Islet precursor cell (in vitro differentiated cells): Measurements from ENCODE around the gene EXOC4.
"Not testable (repeated sequence)": the region's sequence is repeated elsewhere in the genome, so short reads cannot be mapped to it uniquely, and the experiment has no call there.

ENCODE experiments used
- DNase-seq: peaks from one replicate; pipeline ENCODE4 v3.0.0-alpha.2; 2018

Gene EXOC4

DNA sequence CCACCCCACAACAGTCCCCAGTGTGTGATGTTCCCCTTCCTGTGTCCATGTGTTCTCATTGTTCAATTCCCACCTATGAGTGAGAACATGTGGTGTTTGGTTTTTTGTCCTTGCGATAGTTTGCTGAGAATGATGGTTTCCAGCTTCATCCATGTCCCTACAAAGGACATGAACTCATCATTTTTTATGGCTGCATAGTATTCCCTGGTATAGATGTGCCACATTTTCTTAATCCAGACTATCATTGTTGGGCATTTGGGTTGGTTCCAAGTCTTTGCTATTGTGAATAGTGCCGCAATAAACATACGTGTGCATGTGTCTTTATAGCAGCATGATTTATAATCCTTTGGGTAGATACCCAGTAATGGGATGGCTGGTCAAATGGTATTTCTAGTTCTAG lies 26.1 kb downstream of the EXOC4 start:
- DNase-seq = not testable (repeated sequence)

DNA sequence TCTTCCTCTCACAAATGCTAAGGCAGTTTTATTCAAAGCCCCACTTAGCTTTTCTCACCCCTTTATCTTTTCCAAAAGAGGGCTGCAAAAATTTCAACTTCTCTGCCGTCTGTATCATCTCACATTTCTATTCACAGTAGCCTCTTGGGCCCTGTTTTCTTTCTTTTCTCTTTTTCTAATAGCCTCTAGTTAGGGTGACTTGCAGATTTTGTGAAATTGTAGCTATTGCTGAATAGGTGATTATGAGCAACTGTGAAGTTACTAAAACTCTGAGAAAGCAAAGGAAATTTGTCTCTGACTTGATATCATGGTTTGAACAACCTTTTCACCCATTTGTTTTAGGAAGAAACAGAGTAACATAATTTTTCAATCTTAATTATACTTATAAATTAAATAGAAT lies 29.2 kb downstream of the EXOC4 start:
- no peak for DNase-seq

DNA sequence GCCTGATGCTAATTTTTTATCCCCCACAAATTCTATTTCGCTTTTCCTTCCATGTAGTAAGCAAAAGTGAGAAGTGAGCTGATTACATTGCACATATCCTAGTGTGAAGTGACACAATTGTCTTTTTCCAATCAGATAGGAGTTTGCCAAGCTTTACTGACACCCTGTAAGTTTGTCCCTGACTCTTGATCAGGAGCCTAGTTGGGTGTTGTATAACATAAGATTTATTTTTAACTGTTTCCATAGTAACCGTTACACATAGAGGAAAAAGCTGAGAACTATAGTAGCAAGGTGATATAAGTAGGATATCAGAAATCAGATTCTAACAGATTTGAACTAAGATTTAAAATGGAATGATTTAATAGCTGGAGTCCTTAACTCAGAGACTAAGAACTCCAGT lies 31.2 kb downstream of the EXOC4 start:
- no peak for DNase-seq

DNA sequence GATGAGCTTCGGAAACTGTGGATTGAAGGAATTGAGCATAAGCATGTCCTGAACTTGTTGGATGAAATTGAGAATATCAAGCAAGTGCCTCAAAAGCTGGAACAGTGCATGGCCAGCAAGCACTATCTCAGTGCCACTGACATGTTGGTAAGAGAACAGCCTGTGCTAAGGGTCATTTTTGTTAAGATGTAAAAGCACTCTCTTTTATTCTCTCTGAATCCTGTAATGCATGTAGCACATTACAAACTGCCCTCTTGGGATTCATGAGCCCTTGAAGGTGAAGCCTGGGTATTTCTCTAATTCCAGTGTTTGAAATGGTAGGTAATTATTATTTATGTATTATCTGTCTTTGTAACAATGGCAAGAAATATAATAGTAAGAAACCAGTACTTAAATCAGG lies 36.1 kb downstream of the EXOC4 start:
- DNase-seq = no peak

DNA sequence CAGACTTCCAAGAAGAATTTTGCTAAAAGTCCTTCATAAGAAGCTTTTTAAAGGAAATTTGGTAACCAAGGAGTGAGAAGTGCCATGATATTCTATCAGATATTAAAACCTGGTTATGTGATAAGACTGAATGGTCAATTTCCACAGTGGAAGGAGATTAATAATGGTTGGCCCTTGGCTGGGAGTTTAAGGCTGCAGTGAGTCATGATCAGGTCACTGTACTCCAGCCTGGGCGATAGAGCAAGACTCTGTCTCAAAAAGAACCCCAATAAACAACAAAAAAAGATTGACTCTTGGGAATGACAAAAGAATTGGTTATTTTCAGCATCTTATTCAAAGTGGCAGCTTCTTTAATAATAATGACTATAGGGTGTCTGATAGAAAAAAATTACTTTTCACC lies 37.2 kb downstream of the EXOC4 start:
- DNase-seq = no peak

DNA sequence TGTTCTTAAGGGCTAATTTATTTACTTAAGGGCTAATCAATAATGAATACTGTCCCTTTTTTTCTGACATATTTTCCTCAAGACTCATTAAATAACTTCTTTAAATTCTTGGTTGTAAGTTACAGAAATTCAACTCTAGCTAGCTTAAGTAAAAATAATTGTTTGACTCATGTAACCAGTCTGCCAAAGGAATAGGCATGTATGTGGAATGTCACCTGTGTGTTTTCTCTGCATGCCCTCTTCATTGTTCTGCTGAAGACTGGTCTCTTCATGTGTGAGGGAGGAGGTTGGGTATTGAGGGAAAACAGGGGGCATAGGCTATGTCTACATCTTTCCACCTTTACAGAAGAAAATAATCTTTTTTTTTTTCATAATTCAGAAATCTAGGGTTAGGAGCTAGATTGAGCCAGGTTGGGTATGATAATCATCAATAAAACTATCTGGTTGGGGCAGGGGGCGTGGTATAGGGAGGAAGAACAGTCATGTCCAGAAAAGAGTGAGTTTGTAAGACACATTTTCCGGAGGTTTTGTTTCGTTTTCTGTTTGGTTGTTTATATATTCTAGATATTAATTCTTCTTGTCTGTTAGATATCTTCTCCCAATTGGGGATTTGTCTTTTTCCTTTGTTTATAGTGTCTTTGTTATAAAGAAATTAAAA lies 37.9 kb downstream of the EXOC4 start:
- no peak for DNase-seq

DNA sequence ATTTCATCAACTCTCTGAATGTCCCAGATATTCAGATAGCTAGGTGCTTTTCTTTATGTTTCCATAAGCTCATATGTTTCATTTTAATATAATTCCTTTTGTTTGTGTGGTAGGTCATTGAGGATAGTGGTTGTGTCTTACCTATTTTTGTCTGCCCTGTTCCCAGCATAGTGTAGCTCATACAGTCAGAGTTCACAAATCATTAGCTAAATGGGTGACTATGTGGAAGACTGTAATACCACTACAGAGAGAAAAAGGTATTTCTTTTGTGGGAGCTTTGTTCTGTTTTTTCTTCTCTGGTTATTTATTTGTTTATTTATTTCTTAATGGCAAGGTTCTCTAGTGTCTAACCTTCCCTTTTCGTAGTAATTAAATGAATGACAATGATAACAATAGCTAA lies 39.8 kb downstream of the EXOC4 start:
- no peak for DNase-seq

DNA sequence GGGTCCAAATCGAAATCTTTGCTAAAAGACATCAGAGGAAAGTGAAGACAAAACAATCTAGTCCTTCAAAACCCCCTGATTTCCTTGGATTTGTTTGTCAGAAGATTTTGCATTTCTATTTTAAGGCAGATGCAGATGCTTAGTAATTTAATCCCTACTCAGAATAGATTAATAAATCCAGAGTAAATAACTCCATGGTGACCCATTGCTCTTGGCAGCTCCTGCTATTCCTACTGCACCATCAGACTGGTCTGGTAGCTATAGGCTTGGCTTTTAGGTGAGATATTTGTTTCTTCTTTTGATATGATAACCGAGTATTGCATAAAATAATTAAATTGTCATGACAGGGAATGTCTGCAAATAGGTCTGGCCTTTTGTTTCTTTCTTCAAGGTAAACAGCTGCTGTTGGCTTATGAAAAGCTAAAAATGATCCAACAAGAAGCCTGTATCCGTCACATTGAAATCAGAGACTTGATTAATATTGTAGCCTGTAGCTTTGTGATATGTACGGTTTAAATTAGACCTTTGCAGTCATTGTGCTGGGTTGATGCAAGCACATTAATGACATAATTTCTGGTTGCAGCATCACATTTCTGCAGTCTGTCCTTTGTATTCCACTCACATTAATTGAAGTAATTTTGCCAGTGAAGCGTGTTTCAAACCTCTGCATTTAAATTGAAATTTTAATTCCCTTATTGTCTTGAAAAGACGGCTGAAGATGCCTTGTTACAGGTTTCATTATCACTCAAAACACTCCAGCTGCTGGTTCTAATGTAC lies 40.7 kb downstream of the EXOC4 start:
- no peak for DNase-seq

DNA sequence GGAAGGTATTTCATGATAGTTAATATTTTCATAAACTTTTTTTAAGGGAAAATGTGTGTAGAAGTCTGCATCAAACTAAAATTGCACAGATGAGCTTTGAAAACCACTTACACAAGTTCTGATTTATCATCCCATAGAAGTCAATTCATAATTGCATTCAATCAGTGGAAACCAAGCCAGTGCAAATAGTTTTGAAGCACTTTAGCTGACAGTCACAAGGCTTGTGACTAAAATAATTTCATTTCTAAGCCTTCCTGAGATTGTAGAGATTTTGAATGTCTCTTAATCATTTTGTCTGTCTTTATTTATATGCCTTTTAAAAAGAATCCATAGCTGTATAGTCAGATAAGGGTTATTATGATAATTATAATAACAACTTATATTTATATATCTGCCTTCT lies 41.4 kb downstream of the EXOC4 start:
- DNase-seq = no peak

DNA sequence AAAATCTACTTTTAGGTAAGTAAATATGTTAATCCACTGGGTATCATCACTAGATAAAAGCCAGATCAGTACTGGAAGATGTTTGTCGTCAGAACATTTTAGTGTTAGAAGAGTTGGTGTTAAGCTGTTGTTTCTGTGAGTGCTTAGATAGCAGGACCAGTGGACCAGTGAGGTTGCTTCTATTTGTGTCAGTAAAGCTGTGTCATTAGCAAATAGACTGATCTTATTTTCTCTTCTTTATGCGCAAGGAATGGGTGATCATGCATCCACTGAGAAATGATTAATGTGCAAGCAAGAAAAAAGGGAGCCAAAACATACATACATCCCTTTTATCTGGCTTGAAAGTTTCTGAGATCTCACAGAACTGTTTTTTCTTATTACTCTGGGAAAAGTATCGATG lies 42.6 kb downstream of the EXOC4 start:
- DNase-seq = no peak

DNA sequence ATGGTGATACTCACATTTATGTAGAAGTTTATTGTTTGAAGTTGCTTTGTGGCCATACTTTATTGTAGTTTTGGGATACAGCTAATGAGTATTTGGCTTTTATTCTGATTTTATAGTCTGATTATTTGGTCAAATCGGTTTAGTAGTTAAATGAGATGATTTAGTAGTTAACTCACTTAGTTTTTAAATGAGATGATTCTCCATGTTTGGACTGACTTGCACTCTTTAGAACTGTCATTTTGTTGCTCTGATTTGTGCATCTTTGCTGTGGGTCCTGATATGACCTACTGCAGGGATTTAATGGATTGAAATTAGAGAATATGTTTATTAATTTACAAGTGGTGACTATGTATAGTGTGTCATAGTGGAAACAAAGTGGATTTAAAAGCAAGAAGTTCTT lies 44.2 kb downstream of the EXOC4 start:
- no peak for DNase-seq

DNA sequence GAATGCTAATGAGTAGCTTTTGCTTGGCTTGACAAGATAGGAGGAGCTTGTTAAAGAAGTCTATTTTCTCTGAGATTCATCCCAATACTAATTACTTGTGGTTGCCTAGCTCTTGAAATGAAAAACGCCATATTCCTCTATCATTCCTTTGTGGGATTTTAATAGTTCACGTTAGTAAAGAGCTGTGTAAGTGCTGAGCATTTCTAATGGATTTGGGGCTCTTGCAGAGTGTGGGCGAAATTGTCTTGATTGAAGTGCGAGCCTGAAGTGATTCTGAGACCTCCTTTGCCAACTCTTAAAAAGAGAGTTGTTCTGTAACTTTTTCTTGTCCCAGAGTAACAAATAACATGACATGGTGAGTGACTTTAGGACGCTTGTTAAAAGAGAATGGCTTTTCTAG lies 45.2 kb downstream of the EXOC4 start:
- DNase-seq = no peak

DNA sequence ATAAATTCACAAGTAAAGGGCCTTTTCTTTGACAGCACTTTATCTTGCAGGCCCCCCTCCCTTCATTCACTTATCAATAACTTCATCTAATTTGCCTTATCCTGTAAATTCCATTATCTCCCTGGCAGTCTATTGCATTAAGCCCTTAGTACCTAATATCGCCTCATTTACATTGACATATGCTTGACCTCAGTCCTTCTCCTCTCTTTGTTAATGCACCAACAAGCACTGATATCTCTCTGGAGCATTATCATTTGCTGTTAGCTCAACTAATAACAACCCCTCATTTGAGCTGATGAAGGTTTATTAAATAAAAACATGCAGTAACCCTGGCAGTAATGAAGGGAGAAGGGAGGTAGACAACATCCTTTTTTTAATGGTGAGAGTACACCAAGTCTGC lies 46.8 kb downstream of the EXOC4 start:
- no peak for DNase-seq

DNA sequence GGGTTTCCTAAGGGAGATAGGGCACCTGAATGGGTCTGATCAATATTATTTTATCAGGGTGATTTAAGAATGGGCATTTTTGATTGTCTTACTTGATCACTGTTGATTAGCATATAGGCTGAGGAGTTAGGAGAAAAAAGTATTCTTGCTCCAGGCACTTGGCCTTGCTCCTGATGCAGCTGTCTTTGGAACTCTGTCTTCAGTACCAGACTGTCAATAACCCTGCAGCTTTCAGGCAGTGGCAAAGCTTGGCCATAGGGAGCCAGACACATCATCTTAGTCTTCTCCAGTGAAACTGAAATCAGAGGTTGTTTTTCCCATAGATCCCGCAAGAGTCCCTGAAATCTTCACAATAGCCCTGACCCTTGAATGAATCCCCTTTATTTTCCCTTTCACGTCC lies 47.2 kb downstream of the EXOC4 start:
- no peak for DNase-seq

DNA sequence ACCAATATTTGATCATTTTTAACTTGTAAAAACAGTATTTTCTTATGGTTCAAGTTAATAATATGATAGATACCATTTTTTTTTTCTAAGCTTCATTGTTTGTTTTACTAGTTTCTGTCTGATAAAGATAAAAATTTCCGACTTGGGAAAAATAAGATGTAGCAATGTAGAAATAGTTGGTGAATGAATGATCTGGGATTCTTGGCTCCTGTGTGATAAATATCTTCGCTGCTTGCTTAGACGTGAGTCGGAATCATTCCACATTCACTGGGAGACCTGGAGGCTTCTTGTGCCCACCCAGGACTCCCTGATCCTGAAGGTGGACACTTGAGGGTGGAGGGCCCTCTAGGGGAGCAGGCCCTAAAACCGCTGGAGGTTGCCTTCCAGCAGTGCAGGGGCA lies 47.9 kb downstream of the EXOC4 start:
- DNase-seq = no peak

DNA sequence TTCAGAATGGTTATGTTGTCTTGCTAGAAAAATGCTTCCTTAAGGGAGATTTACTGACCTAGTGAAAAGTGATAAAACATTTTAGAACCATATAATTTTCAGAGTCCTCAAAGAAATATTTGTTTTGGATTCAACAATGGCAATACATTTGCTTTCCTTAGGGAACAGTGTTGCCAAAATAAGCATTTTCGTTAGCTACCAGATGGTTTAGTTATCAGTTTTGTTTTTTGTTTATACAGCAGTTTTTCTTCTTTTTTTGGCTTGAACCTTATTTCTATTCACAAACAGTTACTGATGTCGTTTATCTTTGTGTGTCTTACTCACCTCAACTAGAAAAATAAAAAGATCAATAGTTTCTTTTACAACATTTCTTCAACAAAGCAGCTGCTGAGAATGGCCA lies 48.6 kb downstream of the EXOC4 start:
- no peak for DNase-seq

DNA sequence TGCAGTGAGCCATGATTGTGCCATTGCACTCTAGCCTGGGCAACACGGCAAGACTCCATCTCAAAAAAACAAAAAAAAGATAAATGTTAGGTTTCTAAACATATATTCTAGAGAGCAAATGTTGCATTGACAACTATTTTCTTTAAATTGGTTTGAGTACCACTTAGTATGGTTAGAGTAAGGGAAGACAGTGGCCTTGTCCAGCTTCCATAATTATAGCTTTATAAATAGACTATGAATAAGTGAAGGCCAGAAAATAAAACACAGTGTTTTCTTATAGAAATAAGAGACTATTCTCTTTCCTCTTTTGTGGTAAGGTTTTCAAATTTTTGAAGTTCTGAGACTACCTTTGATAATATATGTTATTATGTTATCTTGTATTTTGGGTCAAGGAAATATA lies 50.5 kb downstream of the EXOC4 start:
- DNase-seq = no peak

DNA sequence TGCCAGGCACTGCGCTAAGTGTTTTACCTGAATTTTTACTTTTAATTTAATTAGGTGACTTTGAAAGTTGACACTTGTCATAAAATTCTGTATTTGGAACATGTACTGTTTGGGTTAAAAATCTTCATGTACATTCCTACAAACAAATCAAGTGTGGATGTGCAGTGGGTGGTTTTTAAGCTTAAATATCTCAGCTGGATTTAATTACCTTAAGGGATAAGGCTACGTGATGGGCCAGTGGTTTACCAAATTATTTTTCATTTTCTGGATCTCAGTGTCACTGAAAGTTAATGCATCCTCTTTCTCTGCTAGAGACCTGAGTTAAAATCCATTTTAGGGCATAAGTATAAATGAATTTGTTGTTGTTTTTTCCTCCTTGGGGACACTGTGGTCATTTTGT lies 51.1 kb downstream of the EXOC4 start:
- DNase-seq = no peak

DNA sequence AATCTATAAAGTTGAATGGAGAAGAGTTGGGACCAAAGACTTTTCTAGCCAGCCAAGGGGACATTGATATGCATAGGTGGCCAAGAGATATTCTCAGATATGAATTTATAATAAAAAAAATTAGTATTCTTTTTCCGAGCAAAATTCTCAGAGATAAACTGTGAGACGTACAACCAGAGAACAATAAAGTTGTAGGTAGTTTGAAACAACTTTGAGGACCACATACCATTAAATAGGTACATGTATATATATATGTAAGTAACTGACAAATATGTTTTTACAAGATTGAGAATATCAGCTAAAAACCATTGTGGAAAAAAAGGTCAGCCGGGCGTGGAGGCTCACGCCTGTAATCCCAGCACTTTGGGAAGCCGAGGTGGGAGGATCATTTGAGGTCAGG lies 56.5 kb downstream of the EXOC4 start:
- no peak for DNase-seq

DNA sequence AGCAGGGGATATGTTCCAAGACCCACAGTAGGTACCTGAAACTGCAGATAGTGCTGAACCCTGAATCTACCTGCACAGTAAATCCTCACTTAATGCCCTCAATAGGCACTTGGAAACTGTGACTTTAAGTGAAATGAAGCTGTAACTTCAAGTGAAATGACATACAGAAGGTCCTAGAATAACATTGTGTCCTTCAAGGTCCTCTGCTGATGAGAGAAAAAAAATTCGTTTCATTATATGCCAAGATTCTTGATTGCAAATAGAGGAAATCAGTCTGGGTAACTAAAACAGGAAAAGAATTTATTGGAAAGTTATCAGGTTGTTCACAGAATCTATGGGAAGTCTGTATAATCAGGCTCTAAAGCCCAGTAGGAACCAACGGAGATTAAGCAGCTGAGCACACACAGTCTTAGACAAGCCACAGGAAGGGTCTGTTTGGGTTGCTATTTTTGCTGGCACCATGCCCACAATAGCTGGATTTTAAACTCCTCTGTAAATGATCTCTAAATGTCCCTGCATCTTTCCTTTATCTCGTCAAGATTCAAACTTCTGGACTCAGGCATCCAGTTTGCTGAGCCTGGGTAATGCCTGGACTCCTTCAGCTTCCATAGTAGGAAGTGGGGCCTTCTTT lies 57.5 kb downstream of the EXOC4 start:
- DNase-seq = no peak

DNA sequence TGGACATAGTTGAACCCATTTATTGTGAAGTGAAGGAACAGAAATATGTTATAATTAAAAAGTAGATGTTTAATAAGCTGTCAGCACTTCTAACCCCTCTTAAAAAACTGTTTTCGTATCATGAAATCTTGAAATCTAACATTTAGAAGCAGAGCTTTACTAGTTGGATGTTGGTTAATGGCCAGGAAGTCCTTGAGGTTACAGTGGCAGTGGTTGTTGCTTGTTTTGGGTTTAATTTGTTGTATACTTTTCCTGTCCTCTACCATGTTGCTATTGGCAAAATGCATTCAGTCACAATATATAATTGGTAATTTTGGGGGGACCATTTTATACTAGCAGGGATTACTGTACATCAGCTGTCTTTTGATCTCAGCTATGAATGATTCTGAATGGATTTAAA lies 60.7 kb downstream of the EXOC4 start:
- DNase-seq = no peak

DNA sequence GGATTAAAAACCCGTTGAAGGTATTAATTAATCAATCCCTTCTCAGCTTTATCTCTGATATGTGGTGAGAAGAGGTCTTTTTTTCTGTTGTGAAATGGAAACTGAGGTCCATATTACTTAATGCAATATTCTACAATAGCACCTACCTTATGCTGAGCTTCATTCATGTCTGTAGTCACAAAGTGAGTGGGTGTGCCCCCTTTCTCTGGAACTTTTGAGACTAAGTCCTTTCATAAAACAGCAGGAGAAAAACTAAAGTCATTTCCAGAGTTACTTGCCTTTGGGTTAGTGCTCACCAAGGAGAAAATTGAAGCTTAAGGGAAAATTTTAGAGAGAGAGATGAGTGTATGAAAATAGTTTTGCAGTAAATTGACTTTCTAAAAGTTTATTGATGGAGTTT lies 61.2 kb downstream of the EXOC4 start:
- DNase-seq = no peak

DNA sequence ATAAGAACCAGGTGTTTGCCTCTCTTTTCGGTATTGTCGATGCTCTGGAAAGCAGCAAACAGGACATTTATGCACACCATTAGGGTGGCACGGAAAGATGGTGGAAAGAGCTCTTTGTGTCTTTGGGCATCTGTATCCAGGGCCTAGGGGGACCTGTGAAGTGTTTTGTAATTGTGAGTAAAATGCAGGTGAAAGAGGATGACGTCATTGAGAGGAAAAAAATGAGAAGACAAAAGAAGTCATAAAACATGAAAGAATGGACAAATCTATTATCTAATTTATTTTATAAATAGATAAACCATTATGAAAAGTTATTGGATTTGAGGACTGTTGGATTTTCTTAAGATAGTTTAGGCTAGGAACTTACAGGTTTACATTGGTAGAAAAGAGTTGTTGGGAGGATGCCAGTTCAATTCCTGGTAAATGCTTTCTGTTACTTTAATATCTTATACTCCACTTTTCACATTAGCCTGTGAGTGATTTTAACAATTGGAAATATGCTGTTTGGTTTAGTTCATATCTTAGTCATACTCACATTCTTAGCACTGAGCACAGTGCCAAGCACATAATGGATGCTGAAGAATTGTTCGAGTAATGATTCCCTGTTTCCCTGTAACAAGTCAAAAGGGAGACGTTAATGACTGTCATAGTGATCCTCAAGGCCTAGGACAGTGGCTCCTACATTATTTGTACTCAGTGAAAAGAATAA lies 62.6 kb downstream of the EXOC4 start:
- no peak for DNase-seq

DNA sequence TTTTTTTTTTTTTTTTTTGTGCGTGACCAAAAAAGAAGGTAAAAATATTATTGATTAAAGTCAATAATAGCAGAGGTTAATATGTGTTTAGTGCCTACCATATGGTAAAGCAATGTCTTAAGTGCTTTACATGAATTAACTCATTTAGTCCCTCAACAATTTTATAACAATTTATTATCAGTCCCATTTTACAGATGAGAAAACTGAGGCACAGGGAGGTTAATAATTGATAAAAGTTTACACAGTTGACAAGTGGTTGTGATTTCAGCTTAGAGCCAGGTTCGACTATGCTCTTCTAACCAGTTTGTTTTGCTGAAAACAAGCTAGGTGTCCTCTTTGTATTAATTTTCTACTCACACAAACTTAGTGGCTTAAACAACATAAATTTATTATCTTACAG lies 67.0 kb downstream of the EXOC4 start:
- no peak for DNase-seq
